B cell (primary cell): ENCODE results near the gene ABCA13. TPM values are rescaled to one million over a fixed set of nuclear protein-coding genes. Genes with fewer than 3 reads are reported as not detected.

ENCODE experiments used
- ATAC-seq: fragments of 200-7000 bp; cut with Tn5 transposase; one replicate; pipeline ENCODE4 v1.10.0; 2021; ENCODE audit warnings: low read depth, mild to moderate bottlenecking, moderate number of reproducible peaks, moderate library complexity
- CTCF ChIA-PET: fragments of 350-600 bp; sonication (Branson Sonifier 250); formaldehyde crosslinking; loops from one replicate; lab custom pipeline; 2021; ENCODE audit warnings: antibody characterized with exemption, inconsistent platforms; lab: Charles Lee
- POLR2A ChIA-PET: fragments of 350-600 bp; sonication (Branson Sonifier 250); formaldehyde crosslinking; loops from one replicate; lab custom pipeline; 2021; ENCODE audit warnings: antibody characterized with exemption; lab: Charles Lee
- DNase-seq: peaks from one replicate; pipeline ENCODE4 v3.0.0; 2013
- H2AFZ ChIP-seq: 2 replicates; pipeline ENCODE4 v1.6.1; 2012; ENCODE audit warnings: mild to moderate bottlenecking, low read depth, low read length; ENCODE audit not compliant: insufficient read depth, poor library complexity, severe bottlenecking
- H3K27ac ChIP-seq, 2 donors: 1 replicate in 1 of 2; 2 replicates in 1 of 2; pipeline ENCODE4 v1.5.1; 2012 to 2013; ENCODE audit warnings: low read length in 2 of 2, mild to moderate bottlenecking in 2 of 2, moderate library complexity in 1 of 2
- H3K27me3 ChIP-seq, 4 experiments: fragments of 200-600 bp in 1 of 4; sonication (generic) in 1 of 4; replicated peaks in 1 of 4; 1 replicate in 2 of 4; 2 replicates in 2 of 4; pipeline versions ENCODE4 v1.6.1 to v1.7.0; 2013 to 2016; ENCODE audit warnings: low read length in 3 of 4, mild to moderate bottlenecking in 2 of 4, mixed read lengths in 1 of 4, moderate library complexity in 1 of 4; ENCODE audit not compliant: insufficient read depth in 4 of 4, control insufficient read depth in 3 of 4; ENCODE audit errors: control extremely low read depth in 1 of 4
- H3K36me3 ChIP-seq, 2 experiments: replicated peaks in 1 of 2; 1 replicate in 1 of 2; 2 replicates in 1 of 2; pipeline versions ENCODE4 v1.6.1 to v1.7.1; 2013; ENCODE audit warnings: low read length in 1 of 2; ENCODE audit not compliant: insufficient read depth in 2 of 2, control insufficient read depth in 1 of 2; ENCODE audit errors: control extremely low read depth in 1 of 2, extremely low read depth in 1 of 2
- H3K4me1 ChIP-seq, 2 donors: fragments of 200-600 bp in 1 of 2; sonication (generic) in 1 of 2; 1 replicate in 1 of 2; 2 replicates in 1 of 2; pipeline versions ENCODE4 v1.5.1 to v1.6.1; 2013 to 2017; ENCODE audit warnings: low read length in 2 of 2; ENCODE audit not compliant: control insufficient read depth in 2 of 2, insufficient read depth in 2 of 2
- H3K4me2 ChIP-seq: replicated peaks from 2 replicates; pipeline ENCODE3; 2012; ENCODE audit warnings: mild to moderate bottlenecking, low read depth, low read length; ENCODE audit not compliant: poor library complexity, severe bottlenecking
- H3K4me3 ChIP-seq, 5 experiments: fragments of 200-600 bp in 1 of 5; sonication (generic) in 1 of 5; 1 replicate in 3 of 5; 2 replicates in 2 of 5; pipeline versions ENCODE4 v1.5.1 to v1.7.0; 2011 to 2016; ENCODE audit warnings: low read length in 4 of 5, mild to moderate bottlenecking in 4 of 5, low read depth in 2 of 5, control low read depth in 1 of 5, moderate library complexity in 1 of 5; ENCODE audit not compliant: insufficient read depth in 1 of 5; ENCODE audit errors: control extremely low read depth in 1 of 5, extremely low read depth in 1 of 5
- H3K79me2 ChIP-seq: fragments of 200-600 bp; sonication (generic); one replicate; pipeline ENCODE4 v1.6.0; 2016; ENCODE audit warnings: low read length; ENCODE audit not compliant: control insufficient read depth, insufficient read depth
- H3K9ac ChIP-seq: fragments of 200-600 bp; sonication (generic); 2 replicates; pipeline ENCODE4 v1.6.1; 2017; ENCODE audit warnings: mild to moderate bottlenecking, low read length, moderate library complexity
- H3K9me3 ChIP-seq, 3 donors: one replicate each; pipeline versions ENCODE4 v1.6.1 to v1.7.1; 2013; ENCODE audit warnings: low read length in 2 of 3; ENCODE audit not compliant: control insufficient read depth in 2 of 3, insufficient read depth in 1 of 3; ENCODE audit errors: control extremely low read depth in 1 of 3
- H4K20me1 ChIP-seq: 2 replicates; pipeline ENCODE4 v1.6.0; 2012; ENCODE audit warnings: mild to moderate bottlenecking, low read length; ENCODE audit not compliant: insufficient read depth, control insufficient read depth, poor library complexity, severe bottlenecking
- H3K27ac Mint-ChIP-seq: one replicate; pipeline ENCODE4 v1.8.0; 2021; ENCODE audit warnings: mixed read lengths
- H3K27me3 Mint-ChIP-seq: one replicate; pipeline ENCODE4 v1.8.0; 2021; ENCODE audit warnings: mixed read lengths
- H3K4me1 Mint-ChIP-seq: one replicate; pipeline ENCODE4 v1.8.0; 2021; ENCODE audit warnings: mixed read lengths
- H3K4me3 Mint-ChIP-seq: one replicate; pipeline ENCODE4 v1.8.0; 2021; ENCODE audit warnings: mixed read lengths
- H3K9me3 Mint-ChIP-seq: one replicate; pipeline ENCODE4 v1.8.0; 2022; ENCODE audit warnings: mixed read lengths; ENCODE audit not compliant: insufficient read depth
- EZH2 ChIP-seq: IDR thresholded peaks from 2 replicates; pipeline ENCODE4 v1.6.1; 2012; ENCODE audit warnings: borderline replicate concordance, low read depth, mild to moderate bottlenecking, moderate library complexity, low read length; ENCODE audit not compliant: insufficient read depth, poor library complexity, severe bottlenecking
- WGBS: methylation state at CpG from one replicate; pipeline ENCODE4 v1.1.5; 2013; ENCODE audit warnings: missing lambda C conversion rate; ENCODE audit not compliant: insufficient coverage; 5-methylcytosine and 5-hydroxymethylcytosine counted together
- intact Hi-C: fragments of 100-400 bp; cut with micrococcal nuclease; formaldehyde crosslinking; loops from one replicate; pipeline ENCODE4 v1.10.0; 2022
- polyA plus RNA-seq: library from polyadenylated mRNA; depleted of rRNA; stranded (reverse); fragments of >200 nt; gene quantifications from 2 replicates; pipeline ENCODE4 v1.2.3, GENCODE V29; 2012
- total RNA-seq, 2 donors: library from RNA; stranded (reverse); fragments of 120-200 nt in 1 of 2; gene quantifications; 1 replicate in 1 of 2; 2 replicates in 1 of 2; pipeline versions ENCODE4 v1.2.3 to v1.2.4, GENCODE V29; 2013 to 2022
- TF ChIP-seq, protein P1 (sequence below): fragments of 200-600 bp; IDR thresholded peaks from one replicate; pipeline ENCODE4 v1.8.0; 2022; ENCODE audit warnings: antibody characterized with exemption, mild to moderate bottlenecking

The ABCA13 gene
- total and polyA plus RNA-seq, 2 donors (not counting 1 experiment from before 2014, with no cell fraction given), result not detected

GRCh38 chr7:48667407-48667806 is 496.1 kb downstream of the ABCA13 start:
- no peak overlapping the region for H3K4me3 Mint-ChIP-seq
- Histone ChIP-seq H3K4me2 (no peak overlapping the region), H3K4me3 (no peak overlapping the region), H3K36me3 (no peaks in the 10 kb centered on the region), H3K27me3 (no peaks in the 10 kb centered on the region), H3K27ac (no peak overlapping the region), H3K9ac (no peak overlapping the region), H3K4me1 (no peaks in the 10 kb centered on the region), H4K20me1 (no peaks in the 10 kb centered on the region), H2AFZ (no peak overlapping the region), H3K79me2 (no peaks in the 10 kb centered on the region), H3K9me3 (no peaks in the 10 kb centered on the region)
- no peak for TF ChIP-seq EZH2
- TF ChIP-seq, protein P1, sequence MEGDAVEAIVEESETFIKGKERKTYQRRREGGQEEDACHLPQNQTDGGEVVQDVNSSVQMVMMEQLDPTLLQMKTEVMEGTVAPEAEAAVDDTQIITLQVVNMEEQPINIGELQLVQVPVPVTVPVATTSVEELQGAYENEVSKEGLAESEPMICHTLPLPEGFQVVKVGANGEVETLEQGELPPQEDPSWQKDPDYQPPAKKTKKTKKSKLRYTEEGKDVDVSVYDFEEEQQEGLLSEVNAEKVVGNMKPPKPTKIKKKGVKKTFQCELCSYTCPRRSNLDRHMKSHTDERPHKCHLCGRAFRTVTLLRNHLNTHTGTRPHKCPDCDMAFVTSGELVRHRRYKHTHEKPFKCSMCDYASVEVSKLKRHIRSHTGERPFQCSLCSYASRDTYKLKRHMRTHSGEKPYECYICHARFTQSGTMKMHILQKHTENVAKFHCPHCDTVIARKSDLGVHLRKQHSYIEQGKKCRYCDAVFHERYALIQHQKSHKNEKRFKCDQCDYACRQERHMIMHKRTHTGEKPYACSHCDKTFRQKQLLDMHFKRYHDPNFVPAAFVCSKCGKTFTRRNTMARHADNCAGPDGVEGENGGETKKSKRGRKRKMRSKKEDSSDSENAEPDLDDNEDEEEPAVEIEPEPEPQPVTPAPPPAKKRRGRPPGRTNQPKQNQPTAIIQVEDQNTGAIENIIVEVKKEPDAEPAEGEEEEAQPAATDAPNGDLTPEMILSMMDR, result no peak
- no peaks in the 10 kb centered on the region for H3K4me1 Mint-ChIP-seq
- H3K27me3 Mint-ChIP-seq, result no peaks in the 10 kb centered on the region
- H3K27ac Mint-ChIP-seq, result no peak overlapping the region
- DNase-seq (no peak), ATAC-seq (no peak)
- WGBS, result 71% methylated on average over 1 of the region's 1 CpG
- POLR2A ChIA-PET, result no interaction called here
- peaks cover 2% of the 10 kb centered on the region for H3K9me3 Mint-ChIP-seq
- intact Hi-C loops, result no loop called here
- CTCF ChIA-PET, result no interaction called here

DNA sequence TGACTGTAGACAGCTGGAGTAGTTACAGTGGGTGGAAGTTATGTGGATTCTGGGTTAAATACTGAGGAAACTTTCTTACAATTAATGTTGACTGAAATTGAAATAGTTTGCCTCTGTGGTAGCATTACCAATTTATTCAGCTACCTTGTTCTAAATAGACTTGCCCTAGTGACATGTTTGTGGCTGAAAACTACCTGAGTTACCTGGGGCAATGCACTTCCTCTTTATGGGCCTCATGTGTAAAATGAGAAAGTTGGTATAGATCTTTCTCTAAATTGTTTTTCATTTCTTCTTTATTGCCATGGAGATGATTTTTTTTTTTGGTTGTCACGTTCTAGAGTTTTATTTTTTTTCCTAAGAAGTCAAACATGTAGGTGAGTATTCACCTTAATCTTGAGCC is 500.4 kb downstream of the ABCA13 start:
- Histone ChIP-seq H2AFZ (no peak overlapping the region), H3K4me2 (no peak overlapping the region), H3K4me3 (no peak overlapping the region), H3K79me2 (no peaks in the 10 kb centered on the region), H3K9ac (no peak overlapping the region), H3K9me3 (no peaks in the 10 kb centered on the region), H3K36me3 (no peaks in the 10 kb centered on the region), H3K27me3 (no peaks in the 10 kb centered on the region), H3K27ac (no peak overlapping the region), H3K4me1 (no peaks in the 10 kb centered on the region), H4K20me1 (no peaks in the 10 kb centered on the region)
- DNase-seq, result no peak
- no peak overlapping the region for H3K27ac Mint-ChIP-seq
- no peaks in the 10 kb centered on the region for H3K4me1 Mint-ChIP-seq
- intact Hi-C loops, result no loop called here
- no peak for ATAC-seq
- no peak overlapping the region for H3K4me3 Mint-ChIP-seq
- H3K9me3 Mint-ChIP-seq, result peaks cover 6% of the 10 kb centered on the region
- H3K27me3 Mint-ChIP-seq, result no peaks in the 10 kb centered on the region
- CTCF ChIA-PET, result no interaction called here
- POLR2A ChIA-PET, result no interaction called here
- WGBS, result no CpG with 5 or more reads among the region's 1 CpG
- TF ChIP-seq, protein P1, result no peak
- TF ChIP-seq EZH2, result no peak
